Activated T-cell treated with anti-CD3 and anti-CD28 coated beads for 4 hours (primary cell): ENCODE results near the gene HCN3.
"Not testable (repeated sequence)": the region's sequence is repeated elsewhere in the genome, so short reads cannot be mapped to it uniquely, and the experiment has no call there.

ENCODE experiments used
- DNase-seq: peaks from one replicate; pipeline ENCODE4 v3.0.0-alpha.2; 2020

Gene HCN3

DNA sequence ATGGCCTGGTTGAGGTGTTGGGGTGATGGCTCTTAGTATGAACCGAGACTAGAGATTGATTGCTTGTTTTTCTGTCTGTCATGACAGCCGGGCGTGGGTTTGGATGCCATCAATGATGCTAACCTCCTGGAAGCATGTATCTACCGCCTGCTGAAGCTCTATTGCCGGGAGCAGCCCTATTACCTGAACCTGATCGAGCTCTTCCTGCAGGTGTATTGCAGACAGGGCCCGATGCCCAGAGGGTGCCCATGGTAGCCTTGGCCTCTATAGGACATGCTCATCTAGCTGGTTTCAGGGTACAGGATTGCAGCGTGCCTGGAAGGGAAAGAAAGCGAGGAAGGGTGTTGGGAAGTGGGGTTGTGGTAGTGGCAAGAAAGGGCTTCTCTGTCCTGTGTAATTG lies 40.8 kb downstream of the HCN3 start:
- DNase-seq = no peak

DNA sequence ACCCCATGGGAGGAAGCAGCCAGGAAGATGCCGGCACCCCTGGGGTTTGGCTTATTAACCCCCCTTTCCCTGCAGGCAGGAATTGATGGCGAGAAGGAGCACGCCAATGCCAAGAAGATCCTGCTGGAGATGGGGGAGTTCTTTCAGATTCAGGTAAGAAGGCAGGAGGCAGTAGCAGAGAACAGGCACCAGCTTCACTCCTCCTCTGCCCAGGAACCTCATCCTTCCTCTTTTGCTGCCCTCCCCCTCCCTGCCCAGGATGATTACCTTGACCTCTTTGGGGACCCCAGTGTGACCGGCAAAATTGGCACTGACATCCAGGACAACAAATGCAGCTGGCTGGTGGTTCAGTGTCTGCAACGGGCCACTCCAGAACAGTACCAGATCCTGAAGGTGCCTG lies 42.3 kb downstream of the HCN3 start:
- no peak for DNase-seq

DNA sequence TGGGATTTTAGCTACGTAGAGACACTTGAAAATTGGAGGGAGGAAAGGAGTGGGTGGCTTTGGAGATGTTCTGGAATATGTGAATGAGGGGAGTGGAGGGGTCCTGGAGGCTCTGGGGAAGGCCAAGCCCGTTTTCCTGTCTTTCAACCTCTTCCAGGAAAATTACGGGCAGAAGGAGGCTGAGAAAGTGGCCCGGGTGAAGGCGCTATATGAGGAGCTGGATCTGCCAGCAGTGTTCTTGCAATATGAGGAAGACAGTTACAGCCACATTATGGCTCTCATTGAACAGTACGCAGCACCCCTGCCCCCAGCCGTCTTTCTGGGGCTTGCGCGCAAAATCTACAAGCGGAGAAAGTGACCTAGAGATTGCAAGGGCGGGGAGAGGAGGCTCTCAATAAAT lies 43.0 kb downstream of the HCN3 start:
- no peak for DNase-seq

DNA sequence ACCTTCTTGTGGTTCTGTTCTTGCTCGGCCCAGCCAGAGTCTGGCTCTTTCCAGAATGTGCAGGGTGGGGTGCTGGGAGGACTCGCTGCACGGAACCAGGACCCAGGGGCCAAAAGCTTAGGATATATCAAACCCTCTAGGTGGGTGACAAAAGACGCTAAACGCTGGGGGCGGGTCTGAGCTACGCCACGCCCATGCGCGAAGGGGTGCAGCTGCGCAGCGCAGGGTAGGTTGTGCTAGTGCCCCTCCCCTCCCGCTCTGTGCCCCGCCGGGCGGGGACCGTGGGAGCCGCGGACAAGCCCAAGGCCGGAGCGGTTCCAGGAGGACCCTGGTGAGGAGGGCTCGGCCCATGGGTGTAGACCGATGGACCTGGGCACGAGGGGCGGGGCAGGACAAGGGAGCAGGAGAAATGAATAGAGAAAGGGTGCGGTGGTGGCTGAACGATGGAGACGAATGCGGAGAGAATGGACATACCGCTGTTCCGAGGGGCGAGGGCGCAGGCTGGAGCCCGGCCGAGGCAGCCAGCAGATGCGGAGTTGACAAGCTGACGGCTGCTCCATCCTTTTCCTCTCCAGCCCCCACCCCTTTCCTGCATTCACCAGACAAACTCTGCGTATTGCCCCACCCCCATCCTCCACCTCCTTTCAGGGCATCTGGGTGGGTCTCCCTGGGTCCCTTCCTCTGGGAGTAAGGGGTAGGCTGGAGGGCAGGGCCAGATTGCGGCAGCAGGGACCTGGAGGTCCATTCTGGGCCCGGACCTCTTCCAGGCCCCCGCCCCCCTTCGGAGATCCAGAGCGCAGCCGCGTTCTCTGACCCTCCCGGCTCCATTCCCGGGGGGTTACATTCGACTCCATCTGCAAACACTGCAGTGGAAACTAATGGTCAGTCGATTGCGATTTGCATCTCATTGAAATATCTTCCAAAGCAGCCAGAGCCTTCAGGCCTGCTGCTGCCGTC lies 43.7 kb downstream of the HCN3 start, which contains the start of gene RUSC1:
Gene RUSC1, plus strand, starts transcription at position 234 of the 957 bp plus-strand sequence. CDS start 880 bp downstream, outside the sequence.
- DNase-seq = peak; percentile 67

DNA sequence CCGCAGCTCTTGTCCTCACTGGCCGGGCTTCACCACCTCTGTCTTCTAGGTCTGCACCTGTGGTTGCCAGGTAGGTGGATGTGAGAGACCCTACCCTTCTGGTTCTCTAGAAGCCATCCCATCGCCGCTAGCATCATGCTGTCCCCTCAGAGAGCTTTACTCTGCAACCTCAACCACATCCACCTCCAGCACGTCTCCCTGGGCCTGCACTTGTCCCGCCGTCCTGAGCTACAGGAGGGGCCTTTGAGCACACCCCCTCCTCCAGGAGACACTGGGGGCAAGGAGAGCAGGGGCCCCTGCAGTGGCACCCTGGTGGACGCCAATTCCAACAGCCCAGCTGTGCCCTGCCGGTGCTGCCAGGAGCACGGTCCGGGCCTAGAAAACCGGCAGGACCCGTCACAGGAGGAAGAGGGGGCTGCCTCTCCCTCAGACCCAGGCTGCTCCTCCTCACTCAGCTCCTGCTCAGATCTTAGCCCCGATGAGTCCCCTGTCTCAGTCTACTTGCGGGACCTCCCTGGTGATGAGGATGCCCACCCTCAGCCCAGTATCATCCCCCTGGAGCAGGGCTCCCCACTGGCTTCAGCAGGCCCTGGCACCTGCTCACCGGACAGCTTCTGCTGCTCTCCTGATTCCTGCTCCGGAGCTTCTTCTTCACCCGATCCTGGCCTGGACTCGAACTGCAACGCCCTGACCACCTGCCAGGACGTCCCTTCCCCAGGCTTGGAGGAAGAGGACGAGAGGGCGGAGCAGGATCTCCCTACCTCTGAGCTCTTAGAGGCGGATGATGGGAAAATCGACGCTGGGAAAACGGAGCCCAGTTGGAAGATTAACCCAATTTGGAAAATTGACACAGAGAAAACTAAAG lies 44.6 kb downstream of the HCN3 start:
- DNase-seq = no peak

DNA sequence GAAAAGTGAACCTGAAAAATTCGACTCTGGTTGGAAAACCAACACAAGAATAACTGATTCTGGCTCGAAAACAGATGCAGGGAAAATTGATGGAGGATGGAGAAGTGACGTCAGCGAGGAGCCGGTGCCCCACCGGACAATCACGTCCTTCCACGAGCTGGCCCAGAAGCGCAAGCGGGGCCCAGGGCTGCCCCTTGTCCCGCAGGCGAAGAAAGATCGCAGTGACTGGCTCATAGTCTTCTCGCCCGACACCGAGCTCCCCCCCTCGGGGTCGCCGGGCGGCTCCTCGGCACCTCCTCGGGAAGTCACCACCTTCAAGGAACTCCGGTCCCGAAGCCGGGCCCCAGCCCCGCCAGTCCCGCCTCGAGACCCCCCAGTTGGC lies 45.3 kb downstream of the HCN3 start:
- DNase-seq = no peak

DNA sequence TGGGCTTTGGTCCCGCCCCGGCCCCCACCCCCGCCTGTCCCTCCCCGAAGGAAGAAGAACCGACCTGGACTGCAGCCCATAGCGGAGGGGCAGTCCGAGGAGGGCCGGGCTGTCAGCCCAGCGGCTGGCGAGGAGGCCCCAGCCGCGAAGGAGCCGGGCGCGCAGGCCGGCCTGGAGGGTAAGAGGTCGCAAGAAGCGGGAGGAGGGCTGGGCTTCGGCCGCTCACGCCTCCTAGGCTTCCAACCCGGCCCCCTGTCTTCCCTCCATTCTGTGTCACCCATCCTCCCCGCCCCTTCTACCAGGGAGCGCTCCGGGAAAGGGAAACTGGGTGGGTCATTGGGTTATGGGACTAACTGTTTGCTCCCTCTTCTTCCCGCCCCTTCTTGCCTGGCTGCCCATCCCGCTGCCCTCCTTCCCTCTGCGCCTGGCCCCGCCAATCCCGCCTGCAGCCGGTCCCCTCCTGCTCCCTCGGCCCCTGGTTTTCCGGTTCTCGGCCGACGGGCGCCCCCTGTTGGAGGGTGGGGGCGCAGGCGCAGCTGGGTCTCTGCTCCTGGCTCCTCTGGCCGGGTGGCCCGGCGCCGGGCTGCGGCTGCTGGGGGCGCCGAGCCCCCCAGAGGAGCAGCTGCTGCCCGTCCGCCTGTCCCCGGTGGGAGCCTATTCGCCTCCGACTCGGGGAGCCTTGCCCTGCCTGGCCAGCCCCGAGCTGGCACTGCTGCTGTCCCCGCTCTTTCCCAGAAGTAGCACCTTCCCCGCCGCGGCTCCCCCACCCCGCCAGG lies 45.9 kb downstream of the HCN3 start:
- peak; percentile 88 for DNase-seq

DNA sequence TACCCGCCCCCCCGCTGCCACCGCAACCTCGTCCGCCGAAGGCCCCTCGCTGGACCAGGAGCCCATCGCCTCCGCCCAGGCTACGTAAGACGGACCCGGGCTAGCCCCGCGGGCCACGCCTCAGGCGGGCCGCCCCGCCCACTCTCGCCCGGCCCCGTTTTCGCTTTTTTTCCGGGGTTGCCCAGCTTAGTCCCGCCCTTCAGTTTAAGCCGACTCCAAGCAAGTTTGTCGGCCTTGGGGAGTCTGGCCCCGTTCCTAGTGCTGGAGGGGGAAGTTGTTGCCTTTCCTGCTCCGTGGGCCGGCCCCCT lies 46.4 kb downstream of the HCN3 start:
- peak; percentile 72 for DNase-seq

DNA sequence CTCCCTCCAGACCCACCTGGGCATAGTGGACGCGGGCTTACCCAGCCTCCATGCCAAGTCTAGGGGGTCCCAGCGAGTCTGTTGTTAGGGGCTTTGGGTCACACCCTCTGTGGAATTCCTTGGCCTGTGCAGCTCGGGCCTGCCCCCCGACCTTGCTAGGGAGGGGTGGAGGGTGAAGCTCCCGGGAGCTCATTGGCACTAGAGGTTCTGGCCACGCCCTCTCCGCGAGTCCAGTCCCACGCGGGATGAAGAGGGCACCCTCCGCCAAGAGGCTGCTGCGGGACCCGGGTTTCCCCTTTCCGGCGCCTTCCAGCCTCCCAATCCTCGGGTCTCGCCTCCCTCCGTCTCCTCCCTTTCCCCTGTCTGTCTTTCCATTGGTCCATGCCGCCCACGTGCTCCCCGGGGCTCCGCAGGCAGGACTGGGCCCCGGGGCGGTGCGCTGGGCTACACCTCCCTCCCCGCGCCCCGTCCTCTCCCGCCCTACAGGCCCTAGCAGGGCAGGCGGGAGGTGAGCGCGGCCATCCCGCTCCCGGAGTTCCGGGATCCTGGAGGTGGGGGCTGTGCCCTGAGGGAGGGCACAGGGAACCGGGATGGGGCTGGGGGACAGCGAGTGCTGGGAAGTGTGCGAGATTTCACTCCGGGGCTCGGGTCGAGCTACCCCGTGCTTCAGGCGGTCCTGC lies 46.9 kb downstream of the HCN3 start:
- DNase-seq = peak; percentile 71

DNA sequence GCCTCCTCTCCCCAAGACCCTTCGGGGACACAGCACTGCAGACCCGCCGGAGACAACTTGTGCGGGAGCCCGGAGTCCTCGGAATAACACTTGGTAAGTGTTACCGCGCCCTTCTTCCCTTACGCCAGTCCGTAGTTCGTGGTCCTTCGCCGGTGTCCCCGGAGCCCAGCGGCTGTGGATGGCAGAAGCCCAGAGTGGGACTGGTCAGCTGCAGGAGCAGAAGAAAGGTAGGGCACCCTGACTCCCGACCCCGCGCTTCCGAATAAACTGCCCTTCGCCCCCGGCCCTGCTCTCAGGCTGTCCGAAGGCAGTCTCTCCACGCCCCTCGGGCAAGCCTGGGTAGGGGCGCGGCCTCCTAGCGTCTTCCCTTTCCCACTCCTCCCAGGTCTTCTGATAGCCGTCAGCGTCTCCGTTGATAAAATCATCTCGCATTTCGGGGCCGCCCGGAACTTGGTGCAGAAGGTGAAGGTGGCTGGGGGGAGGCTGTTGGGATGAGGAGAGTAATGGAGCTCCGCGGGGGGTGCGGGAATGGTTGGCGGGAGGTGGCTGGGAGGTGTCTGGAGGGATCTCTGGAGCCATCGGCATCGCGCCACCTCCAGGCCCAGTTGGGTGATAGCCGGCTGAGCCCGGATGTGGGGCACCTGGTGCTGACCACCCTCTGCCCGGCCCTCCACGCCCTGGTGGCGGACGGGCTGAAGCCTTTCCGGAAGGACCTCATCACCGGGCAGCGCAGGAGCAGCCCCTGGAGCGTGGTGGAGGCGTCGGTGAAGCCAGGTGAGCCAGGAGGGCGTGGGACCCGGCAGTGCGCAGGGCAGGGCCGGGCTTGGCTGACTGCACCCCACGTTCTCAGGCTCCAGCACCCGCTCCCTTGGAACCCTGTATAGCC lies 47.7 kb downstream of the HCN3 start:
- DNase-seq = no peak

DNA sequence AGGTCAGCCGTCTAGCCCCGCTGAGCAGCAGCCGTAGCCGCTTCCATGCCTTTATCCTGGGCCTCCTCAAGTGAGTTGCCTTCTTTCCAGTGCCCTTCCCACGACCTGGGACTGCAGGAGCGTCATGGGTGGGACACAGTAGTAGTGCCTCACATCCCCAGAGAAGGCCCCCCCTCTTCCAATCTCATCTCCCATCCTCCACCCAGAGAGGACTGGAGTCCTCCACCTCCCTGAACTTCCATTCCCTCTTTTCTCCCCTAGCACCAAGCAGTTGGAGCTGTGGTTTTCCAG lies 48.3 kb downstream of the HCN3 start:
- DNase-seq = no peak

DNA sequence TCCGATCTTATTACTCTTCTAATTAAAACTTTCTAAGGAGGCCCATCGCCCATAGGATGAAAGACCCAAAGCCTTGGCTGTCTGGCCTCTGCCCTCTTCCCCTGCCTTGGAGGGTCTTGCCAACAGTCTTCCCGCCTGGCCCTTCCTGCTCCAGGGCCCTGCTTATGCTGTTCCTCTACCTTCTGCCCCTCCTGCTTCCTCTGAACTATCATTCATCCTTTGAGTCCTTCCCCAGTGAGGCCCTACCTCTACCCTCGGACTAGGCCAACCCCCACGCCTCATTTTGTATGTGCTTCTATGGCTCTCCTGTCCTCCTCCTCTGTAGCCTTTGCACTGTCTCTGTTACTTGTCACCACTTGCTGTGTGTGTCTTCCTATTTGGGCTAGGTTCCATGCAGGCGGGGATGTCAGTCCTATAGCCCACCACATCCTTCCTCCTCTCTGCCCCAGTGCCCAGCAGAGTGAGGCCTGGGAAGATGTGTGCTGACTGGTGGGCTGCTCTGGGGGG lies 48.8 kb downstream of the HCN3 start:
- DNase-seq = no peak

DNA sequence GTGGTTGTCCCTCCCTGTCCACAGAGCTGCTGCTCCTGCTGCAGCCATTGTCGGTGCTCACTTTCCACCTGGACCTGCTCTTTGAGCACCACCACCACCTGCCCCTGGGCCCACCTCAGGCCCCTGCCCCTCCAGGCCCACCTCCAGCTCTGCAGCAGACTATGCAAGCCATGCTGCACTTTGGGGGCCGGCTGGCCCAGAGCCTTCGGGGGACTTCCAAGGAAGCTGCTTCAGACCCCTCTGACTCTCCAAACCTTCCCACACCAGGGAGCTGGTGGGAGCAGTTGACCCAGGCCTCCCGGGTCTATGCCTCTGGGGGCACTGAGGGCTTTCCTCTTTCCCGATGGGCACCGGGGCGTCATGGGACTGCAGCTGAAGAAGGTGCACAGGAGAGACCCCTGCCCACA lies 49.4 kb downstream of the HCN3 start:
- no peak for DNase-seq

DNA sequence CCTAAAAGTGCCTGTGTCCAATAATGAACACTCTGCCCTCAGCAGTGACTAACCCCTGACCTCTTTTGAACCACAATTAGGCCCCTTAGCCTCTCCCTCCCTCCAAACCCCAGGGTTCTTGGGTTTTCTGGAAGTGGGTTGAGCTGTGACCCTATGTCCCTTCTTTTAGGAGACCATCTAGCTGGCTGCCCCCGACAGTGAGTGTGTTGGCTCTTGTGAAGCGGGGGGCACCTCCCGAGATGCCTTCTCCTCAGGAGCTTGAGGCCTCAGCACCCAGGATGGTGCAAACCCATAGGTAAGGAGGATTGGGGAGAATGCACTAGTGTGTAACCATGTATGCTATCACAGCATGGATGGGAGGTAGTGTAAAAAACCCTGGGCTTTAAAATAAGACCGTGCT lies 50.7 kb downstream of the HCN3 start:
- no peak for DNase-seq

DNA sequence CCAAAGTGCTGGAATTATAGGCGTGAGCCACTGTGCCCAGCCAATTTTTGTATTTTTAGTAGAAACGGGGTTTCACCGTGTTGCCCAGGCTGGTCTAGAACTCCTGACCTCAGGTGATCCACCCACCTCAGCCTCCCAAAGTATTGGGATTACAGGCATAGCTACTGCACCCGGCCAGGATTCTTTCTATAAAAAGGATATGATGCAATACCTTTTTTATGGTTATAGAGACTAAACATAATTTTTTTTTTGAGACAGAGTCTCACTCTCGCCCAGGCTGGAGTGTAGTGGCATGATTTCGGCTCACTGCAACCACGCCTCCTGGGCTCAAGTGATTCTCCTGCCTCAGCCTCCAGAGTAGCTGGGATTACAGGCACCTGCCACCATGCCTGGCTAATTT lies 51.6 kb downstream of the HCN3 start:
- DNase-seq = not testable (repeated sequence)

DNA sequence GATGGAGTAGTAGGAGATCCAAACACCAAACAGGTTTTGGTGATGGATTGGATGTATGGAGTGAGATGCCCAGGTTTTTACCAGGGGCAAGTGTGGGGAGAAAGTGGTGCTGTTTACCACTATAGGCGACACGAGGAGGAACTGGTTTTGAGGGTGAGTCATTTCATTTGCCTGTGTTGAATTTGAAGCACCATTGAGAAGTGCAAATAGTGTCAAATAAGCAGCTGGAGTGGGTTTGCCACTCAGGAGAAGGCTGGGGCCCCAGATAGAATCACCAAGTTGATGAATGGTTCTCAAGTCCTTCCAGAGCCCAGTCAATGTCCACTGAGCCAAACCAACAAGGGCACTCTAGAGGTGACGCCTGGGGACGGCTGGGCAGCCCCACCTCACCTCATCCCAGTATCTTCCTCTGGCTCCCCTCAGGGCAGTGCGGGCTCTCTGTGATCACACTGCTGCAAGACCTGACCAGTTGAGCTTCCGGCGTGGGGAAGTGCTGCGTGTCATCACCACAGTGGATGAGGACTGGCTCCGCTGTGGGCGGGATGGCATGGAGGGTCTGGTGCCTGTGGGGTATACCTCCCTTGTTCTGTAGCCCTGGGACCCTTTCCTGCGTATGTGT lies 52.8 kb downstream of the HCN3 start:
- DNase-seq = no peak

DNA sequence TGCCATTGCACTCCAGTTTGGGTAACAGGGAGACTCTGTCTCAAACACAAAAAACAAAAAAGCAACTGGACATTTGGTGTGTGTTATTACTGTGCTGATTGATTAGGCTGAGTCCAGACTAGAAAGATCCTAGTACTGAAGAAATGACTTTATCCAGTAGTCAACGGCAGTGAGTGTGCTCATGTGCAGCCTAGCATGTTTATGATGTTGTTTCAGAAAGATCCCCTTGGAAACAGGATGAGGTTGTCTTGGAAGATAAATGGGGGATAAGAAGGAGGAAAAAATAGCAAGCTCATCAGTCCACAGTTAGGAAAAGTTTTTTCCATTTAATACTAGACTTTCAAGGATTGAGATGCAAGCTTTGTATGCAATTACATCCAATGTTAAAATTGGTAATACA lies 57.7 kb downstream of the HCN3 start:
- no peak for DNase-seq
